Measurements from ENCODE around the gene SCPEP1.

DNA sequence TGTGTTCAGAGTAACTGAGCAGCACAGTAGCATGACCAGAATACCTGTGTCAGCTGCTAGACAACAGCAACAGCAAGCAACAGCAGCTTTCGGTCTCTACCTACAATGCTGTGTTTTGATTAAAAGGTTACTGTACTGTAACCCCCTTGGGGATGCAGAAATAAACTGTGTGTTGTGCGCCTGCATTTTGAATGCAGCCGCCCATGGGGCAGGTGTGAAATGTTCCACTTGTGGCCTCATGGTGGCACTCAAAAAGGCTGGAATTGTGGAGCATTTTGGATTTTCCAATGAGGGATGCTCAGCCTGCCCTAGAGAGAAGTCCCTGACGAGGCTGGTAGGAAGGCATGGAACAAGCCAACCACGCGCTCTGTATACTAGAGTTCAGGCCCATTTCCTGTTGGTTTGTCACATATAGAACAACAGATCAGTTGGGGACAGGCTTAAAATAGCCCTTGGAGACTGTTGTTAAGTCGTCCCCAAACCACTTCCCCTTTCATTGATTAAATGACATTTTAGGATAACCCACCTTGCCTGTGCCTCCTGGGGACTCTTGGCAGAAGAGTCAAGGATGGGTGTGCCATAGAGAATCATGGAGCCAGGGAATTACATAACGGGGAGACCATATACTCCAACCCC lies 27.1 kb downstream of the SCPEP1 start:
- TF ChIP-seq CTCF (IDR thresholded peaks at IDR 0.05) (no peak), POLR2A (IDR thresholded peaks at IDR 0.05) (no peak)
